Endothelial cell (in vitro differentiated cells): ENCODE measurements around the gene DERA. TPM values are rescaled to one million over a fixed set of nuclear protein-coding genes. Genes with fewer than 3 reads are reported as not detected.

Source experiments
- DNase-seq: peaks from one replicate; pipeline ENCODE4 v3.0.0; 2021; ENCODE audit warnings: low spot score
- H3K27ac Mint-ChIP-seq: one replicate; pipeline ENCODE4 v1.8.0; 2021; ENCODE audit warnings: mixed read lengths, inconsistent platforms; ENCODE audit not compliant: unreplicated experiment
- H3K27me3 Mint-ChIP-seq: one replicate; pipeline ENCODE4 v1.8.0; 2021; ENCODE audit warnings: mild to moderate bottlenecking, moderate library complexity, mixed read lengths, inconsistent platforms; ENCODE audit not compliant: unreplicated experiment
- H3K36me3 Mint-ChIP-seq: one replicate; pipeline ENCODE4 v1.8.0; 2021; ENCODE audit warnings: mild to moderate bottlenecking, low read depth, mixed read lengths, inconsistent platforms; ENCODE audit not compliant: unreplicated experiment
- H3K4me1 Mint-ChIP-seq: one replicate; pipeline ENCODE4 v1.8.0; 2021; ENCODE audit warnings: mild to moderate bottlenecking, mixed read lengths, inconsistent platforms; ENCODE audit not compliant: unreplicated experiment
- H3K4me3 Mint-ChIP-seq: one replicate; pipeline ENCODE4 v1.8.0; 2021; ENCODE audit warnings: mild to moderate bottlenecking, mixed read lengths, inconsistent platforms; ENCODE audit not compliant: unreplicated experiment
- H3K9me3 Mint-ChIP-seq: one replicate; pipeline ENCODE4 v1.8.0; 2021; ENCODE audit warnings: mixed read lengths, inconsistent platforms; ENCODE audit not compliant: unreplicated experiment
- total RNA-seq: library from RNA; stranded (reverse); fragmentation: NEBNext Ultra II Directional; extraction: Animal tissue kit (Norgen Biotek cat#: 25700); gene quantifications from one replicate; pipeline ENCODE4 v1.2.1, GENCODE V29; 2021; ENCODE audit not compliant: unreplicated experiment
- TF ChIP-seq, protein P1 (sequence below): fragments of 200-600 bp; sonication (generic); IDR thresholded peaks from one replicate; pipeline ENCODE4 v1.5.0; 2021; ENCODE audit warnings: antibody characterized with exemption; ENCODE audit not compliant: unreplicated experiment

Gene DERA
- total RNA-seq, 1 donor from 2014 or later, result 50.3 TPM

DNA sequence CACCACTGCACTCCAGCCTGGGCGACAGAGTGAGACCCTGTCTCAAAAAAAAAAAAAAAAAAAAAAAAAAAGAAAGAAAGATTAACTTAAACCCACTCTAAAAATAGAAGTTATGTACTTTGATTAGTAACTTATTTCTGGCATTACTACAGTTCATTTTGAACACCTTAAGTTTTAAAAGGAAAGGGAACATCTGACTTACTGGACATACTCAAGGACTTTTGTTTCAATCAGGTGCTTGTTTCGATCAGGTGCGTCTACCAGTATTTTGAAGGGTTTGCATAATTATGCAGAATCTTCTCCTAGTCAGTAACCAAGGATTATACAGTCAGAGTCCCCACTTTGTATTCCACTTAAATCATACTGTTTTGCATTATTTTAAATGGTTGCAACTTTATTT, 105.6 kb downstream of the DERA start:
- Mint-ChIP-seq H3K27ac (no peak overlapping the region), H3K27me3 (peaks cover 3% of the 10 kb centered on the region), H3K36me3 (peaks cover 70% of the 10 kb centered on the region), H3K4me1 (no peaks in the 10 kb centered on the region), H3K4me3 (no peak overlapping the region), H3K9me3 (peaks cover 25% of the 10 kb centered on the region)
- DNase-seq, result no peak
- TF ChIP-seq, protein P1, sequence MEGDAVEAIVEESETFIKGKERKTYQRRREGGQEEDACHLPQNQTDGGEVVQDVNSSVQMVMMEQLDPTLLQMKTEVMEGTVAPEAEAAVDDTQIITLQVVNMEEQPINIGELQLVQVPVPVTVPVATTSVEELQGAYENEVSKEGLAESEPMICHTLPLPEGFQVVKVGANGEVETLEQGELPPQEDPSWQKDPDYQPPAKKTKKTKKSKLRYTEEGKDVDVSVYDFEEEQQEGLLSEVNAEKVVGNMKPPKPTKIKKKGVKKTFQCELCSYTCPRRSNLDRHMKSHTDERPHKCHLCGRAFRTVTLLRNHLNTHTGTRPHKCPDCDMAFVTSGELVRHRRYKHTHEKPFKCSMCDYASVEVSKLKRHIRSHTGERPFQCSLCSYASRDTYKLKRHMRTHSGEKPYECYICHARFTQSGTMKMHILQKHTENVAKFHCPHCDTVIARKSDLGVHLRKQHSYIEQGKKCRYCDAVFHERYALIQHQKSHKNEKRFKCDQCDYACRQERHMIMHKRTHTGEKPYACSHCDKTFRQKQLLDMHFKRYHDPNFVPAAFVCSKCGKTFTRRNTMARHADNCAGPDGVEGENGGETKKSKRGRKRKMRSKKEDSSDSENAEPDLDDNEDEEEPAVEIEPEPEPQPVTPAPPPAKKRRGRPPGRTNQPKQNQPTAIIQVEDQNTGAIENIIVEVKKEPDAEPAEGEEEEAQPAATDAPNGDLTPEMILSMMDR, result no peak

DNA sequence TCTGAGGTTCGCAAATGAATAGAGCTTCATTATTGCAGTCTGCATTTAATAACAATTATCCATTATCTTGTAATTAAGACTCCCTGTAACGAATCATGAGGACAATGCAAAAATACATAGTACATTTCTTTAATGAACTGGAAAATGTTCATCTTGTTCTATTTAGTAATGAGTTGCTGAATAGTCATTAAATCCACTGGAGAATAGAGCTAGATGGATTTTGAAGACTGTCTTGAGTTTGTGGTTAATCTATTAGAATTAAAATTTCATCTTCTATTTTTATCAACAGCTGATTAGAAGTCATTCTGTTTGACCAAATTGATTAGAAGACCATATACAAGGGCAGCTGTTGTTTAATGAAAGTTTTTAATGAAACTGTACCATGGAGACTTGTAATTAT, 107.2 kb downstream of the DERA start:
- DNase-seq, result no peak
- TF ChIP-seq, protein P1, result no peak
- no peaks in the 10 kb centered on the region for H3K4me1 Mint-ChIP-seq
- no peak overlapping the region for H3K4me3 Mint-ChIP-seq
- H3K27me3 Mint-ChIP-seq, result peaks cover 3% of the 10 kb centered on the region
- peaks cover 25% of the 10 kb centered on the region for H3K9me3 Mint-ChIP-seq
- peaks cover 74% of the 10 kb centered on the region for H3K36me3 Mint-ChIP-seq
- no peak overlapping the region for H3K27ac Mint-ChIP-seq

DNA sequence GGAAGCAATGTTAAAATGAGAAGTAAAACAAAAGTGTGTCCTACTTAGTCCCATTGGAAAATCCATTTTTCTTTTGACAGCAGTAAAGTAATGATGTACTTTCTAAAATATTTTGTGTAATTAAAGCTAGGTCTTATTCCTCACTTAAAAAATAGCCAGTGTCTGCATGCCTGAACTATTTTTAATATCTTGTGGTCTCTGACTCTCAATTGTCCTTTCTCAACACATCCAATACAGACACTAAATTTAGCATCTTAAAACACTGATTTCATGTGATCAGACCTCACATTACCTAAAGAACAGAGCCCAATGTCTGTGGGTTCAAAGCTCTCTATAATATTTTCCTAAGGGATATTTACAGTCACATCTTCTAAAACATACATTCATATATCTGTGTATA, 108.0 kb downstream of the DERA start:
- Mint-ChIP-seq H3K4me3 (peak overlapping the region; percentile 34), H3K27ac (no peak overlapping the region), H3K27me3 (peaks cover 3% of the 10 kb centered on the region), H3K4me1 (no peaks in the 10 kb centered on the region), H3K9me3 (peaks cover 17% of the 10 kb centered on the region), H3K36me3 (peaks cover 72% of the 10 kb centered on the region)
- DNase-seq, result no peak
- TF ChIP-seq, protein P1, result no peak

DNA sequence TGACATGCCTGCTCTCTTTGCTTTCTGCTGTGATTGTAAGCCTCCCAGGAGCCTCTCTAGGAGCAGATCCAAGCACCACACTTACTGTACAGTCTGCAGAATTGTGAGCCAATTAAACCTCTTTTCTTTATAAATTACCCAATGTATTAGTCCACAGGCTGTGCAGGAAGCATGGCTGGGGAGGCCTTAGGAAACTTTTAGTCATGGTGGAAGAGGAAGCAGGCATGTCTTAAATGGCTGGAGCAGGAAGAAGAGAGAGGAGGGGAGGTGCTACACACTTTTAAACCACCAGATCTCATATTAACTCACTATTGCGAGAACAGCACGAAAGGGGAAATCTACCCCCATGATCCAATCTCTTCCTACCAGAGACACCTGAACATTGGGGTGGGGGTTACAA, 108.9 kb downstream of the DERA start:
- H3K9me3 Mint-ChIP-seq, result peaks cover 11% of the 10 kb centered on the region
- no peaks in the 10 kb centered on the region for H3K4me1 Mint-ChIP-seq
- DNase-seq, result no peak
- H3K36me3 Mint-ChIP-seq, result peaks cover 66% of the 10 kb centered on the region
- no peak overlapping the region for H3K27ac Mint-ChIP-seq
- TF ChIP-seq, protein P1, result no peak
- peaks cover 3% of the 10 kb centered on the region for H3K27me3 Mint-ChIP-seq
- H3K4me3 Mint-ChIP-seq, result peak overlapping the region; percentile 45

DNA sequence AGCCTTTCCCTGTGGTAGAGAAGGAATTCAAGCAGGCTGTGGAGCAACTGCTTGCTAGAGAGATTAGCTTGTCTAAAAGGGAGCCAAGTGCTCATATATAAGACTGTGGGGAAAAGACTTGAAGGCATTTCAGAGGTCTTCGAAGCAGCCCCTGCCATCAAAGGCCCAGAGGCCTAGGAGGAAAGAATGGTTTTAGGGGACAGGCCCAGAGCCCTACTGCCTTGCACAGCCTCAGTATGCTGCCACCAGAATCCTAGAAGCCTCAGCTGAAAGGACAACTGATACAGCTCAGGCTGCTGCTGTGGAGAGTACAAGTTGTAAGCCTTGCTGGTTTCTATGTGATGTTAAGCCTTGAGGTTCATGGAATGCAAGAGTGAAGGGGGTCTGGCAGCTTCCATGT, 109.9 kb downstream of the DERA start:
- Mint-ChIP-seq H3K27me3 (peaks cover 3% of the 10 kb centered on the region), H3K36me3 (peaks cover 56% of the 10 kb centered on the region)
- TF ChIP-seq, protein P1, result no peak

More for the DNA sequence above, 109.9 kb downstream of the DERA start:
- Mint-ChIP-seq H3K9me3 (peaks cover 6% of the 10 kb centered on the region), H3K4me1 (no peaks in the 10 kb centered on the region), H3K4me3 (no peak overlapping the region), H3K27ac (no peak overlapping the region)
- no peak for DNase-seq
